HG02678 (cell line): Measurements from ENCODE around the gene HMGCL.
"Not testable (repeated sequence)": the region's sequence is repeated elsewhere in the genome, so short reads cannot be mapped to it uniquely, and the experiment has no call there.

Experiments
- ATAC-seq: cut with Tn5 transposase; IDR thresholded peaks from one replicate; pipeline ENCODE4 v1.9.1; 2021; ENCODE audit warnings: mild to moderate bottlenecking, moderate library complexity; ENCODE audit not compliant: unreplicated experiment

Gene HMGCL

GRCh38 chr1:23825076-23825761 is at the start of gene HMGCL:
TSS of gene HMGCL (minus strand) at chr1:23825429. CDS start at chr1:23825415, 14 bp downstream.
- ATAC-seq, result peak; percentile 86

GRCh38 chr1:23872421-23872820 is 47.2 kb upstream of the HMGCL start:
- ATAC-seq, result no peak

- no peak for ATAC-seq
These were observed 43.8 kb upstream of the HMGCL start for GRCh38 chr1:23869051-23869450.

DNA sequence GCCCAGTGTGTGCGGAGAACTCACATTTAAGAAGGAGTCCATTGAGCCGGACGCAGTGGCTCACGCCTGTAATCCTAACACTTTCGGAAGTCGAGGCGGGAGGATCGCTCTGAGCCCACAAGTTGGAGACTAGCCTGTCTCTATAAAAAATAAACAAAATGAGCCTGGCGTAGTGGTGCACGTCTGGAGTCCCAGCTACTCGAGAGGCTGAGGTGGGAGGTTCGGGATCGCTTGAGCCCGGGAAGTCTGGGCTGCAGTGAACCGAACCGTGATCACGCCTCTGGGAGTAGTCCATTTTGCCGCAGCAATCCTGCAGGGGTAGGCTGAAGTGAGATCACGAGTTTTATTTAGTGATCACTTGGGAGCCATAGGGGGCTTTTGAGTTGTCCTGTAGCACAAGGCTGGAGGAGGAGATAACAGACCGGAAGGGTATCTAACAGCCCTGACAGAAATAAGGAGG is 43.4 kb upstream of the HMGCL start:
- peak; percentile 8 for ATAC-seq

- ATAC-seq, result peak; percentile 94
These were observed 42.8 kb upstream of the HMGCL start, which contains the start of gene FUCA1 for GRCh38 chr1:23867895-23868556. TSS of gene FUCA1 (minus strand) at chr1:23868290. CDS start at chr1:23868286, 4 bp downstream.

DNA sequence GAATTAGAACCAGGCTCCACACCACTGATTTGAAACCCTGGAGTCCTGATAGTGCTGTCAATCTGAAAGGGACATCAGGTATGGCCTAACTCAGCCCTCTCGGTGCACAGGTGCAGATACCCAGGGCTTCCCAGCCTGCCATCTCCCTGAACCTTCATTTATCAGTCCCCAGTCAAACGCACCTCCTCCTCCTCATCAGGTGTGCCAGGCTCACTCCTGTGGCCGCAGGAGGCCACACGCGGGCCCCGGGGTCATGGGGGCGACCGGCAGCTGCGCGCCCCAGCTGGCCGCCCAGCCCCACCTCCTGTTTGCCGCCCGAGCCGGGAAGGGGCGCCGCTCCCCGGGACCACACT is 42.3 kb upstream of the HMGCL start:
- ATAC-seq, result no peak

DNA sequence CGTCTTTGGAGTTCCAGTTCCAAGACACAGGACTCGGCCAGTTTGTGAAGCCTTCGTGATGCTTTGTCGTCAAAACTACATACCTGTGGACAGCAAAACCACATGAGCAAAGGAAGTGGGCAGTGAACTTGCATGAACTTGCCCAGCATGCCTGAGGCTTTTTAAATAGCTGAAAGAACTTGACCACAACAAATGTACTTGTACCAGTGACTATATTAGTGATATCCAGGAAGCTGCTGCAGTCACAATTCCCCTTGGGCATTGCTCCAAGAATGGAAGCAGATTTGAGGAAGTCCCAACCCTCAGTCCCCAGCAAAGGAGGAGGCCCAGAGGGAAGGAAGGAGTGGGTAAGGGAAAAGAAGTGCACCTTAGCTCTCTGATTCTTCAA is 40.3 kb upstream of the HMGCL start:
- no peak for ATAC-seq

- no peak for ATAC-seq
These were observed 39.7 kb upstream of the HMGCL start for GRCh38 chr1:23864801-23865542.

- ATAC-seq, result no peak
These were observed 37.4 kb upstream of the HMGCL start for GRCh38 chr1:23862640-23863039.

- no peak for ATAC-seq
These were observed 29.3 kb upstream of the HMGCL start for GRCh38 chr1:23854568-23854967.

DNA sequence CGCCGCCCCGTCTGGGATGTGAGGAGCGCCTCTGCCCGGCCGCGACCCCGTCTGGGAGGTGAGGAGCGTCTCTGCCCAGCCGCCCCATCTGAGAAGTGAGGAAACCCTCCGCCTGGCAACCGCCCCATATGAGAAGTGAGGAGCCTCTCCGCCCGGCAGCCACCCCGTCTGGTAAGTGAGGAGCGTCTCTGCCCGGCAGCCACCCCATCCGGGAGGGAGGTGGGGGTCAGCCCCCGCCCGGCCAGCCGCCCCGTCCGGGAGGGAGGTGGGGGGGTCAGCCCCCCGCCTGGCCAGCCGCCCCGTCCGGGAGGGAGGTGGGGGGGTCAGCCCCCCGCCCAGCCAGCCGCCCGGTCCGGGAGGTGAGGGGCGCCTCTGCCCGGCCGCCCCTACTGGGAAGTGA is 27.9 kb upstream of the HMGCL start:
- not testable (repeated sequence) for ATAC-seq

DNA sequence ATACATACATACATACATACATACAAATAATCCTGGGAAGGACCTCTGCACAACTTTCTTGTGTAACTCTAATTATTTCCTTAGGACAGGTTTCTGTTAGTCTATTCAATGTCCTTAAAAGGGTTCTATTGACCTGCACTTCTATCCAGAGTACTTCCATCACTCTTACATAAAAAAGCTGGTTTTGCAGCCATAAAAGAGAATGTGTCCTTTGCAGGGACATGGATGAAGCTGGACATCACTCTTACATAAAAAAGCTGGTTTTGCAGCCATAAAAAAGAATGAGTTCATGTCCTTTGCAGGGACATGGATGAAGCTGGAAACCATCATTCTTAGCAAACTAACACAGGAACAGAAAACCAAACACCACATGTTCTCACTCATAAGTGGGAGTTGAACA is 26.2 kb upstream of the HMGCL start:
- ATAC-seq, result not testable (repeated sequence)

DNA sequence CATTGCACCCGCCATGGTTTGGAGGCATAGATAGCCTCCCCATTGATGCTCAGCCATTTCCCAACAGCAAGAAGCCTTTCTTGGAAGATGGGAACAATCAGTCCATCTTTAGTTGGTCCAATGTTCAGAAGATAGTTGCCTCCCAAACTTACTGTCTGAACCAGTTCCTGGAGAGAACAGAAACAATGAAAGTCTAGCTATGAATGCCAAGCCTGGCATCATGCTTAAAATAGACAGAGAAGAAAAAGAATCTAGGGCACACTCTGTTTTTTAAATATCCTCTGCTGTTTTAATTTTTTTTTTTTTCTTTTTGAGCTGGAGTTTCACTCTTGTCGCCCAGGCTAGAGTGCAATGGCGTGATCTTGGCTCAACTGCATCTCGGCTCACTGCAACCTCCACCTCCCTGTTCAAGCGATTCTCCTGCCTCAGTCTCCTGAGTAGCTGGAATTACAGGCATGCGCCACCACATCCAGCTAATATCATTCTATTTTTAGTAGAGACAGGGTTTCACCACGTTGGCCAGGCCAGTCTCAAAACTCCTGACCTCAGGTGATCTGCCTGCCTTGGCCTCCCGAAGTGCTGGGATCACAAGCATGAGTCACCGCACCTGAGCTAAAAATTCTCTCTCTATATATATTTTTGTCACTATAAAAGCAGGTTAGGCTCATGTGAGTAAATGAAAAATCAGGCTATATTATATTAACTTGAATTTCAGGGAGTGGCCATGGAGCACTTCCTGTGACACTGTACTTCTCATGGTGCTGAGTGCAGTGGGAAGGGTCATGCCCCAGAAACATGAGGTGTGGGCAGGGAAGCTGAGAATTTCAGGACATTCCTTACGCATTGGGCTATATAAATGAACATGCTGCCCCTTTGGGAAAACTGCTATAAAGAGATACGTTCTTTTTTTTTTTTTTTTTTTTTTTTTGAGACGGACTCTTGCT is 23.7 kb upstream of the HMGCL start:
- no peak for ATAC-seq

GRCh38 chr1:23847482-23848095 is 22.4 kb upstream of the HMGCL start:
- ATAC-seq, result not testable (repeated sequence)

DNA sequence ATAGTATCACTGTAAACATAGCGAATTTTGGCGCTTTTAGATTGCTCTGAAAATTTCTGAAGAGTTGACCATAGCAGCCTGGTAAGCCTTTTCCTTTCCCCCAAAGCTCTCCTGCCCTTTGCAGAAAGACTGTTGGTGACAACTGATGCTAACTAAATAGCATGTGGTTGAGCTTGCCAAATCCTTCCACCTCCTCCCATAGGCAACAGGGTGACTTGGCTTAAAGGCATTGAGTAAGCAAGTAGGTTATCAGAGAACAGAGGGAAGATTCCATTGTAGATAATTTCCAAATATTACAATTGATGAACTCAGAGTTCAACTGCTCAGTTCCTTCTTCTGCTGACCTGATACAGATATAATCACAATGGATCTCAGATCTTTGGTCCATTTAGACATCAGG is 19.9 kb upstream of the HMGCL start:
- no peak for ATAC-seq

GRCh38 chr1:23843644-23844043 is 18.4 kb upstream of the HMGCL start:
- ATAC-seq, result no peak

DNA sequence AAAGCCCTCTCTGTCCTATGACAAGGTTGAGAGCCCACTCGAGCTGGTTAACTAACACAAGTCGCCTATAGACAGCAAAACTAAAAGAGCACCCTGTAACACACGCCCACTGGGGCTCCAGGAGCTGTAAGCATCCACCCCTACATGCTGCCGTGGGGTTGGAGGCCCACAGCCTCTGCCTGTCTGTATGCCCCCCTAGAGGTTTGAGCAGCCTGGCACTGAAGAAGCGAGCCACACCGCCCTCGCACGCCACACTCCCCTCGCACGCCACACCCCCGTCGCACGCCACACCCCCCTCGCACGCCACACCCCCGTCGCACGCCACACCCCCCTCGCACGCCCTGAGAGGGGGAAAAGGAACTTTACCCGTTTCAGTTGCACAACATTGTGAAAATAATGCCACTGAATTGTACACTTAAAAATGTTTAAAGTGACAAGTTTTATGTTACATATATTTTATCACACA is 13.2 kb upstream of the HMGCL start:
- ATAC-seq, result peak; percentile 41

- no peak for ATAC-seq
These were observed 12.7 kb upstream of the HMGCL start for GRCh38 chr1:23837908-23838307.

DNA sequence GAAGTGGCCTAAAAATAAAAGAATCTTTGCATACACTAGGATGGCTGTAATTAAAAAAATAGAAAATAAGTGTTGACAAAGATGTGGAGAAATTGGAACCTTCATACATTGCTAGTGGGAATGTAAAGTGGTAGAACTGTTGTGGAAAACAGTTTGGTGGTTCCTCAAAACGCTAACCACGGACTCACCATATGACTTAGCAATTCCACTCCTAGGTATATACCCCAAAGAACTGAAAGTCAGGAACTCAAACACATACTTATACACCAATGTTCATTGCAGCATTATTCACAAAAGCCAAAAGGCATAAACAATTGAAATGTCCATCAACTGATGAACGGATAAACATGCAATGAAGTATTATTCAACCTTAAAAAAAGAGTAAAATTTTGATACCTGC is 10.8 kb upstream of the HMGCL start:
- no peak for ATAC-seq

GRCh38 chr1:23834156-23834555 is 8.9 kb upstream of the HMGCL start:
- not testable (repeated sequence) for ATAC-seq
